SK-N-SH (cell line): ENCODE measurements around the gene SLC39A3. TPM values are rescaled to one million over a fixed set of nuclear protein-coding genes. Genes with fewer than 3 reads are reported as not detected.

Experiments
- CTCF ChIA-PET: fragments of 300-600, 350-600 bp; formaldehyde crosslinking; extraction: SDS; loops from one replicate; lab custom pipeline; 2021; lab: Yijun Ruan, JAX
- POLR2A ChIA-PET: fragments of 350-600 bp; sonication (Branson Sonifier 250); formaldehyde crosslinking; extraction: SDS; loops from one replicate; lab custom pipeline; 2020; ENCODE audit warnings: antibody characterized with exemption, inconsistent platforms; lab: Yijun Ruan, JAX
- DNase-seq: peaks from one replicate; pipeline ENCODE4 v3.0.0; 2012
- H2AFZ ChIP-seq: fragments of 200-600 bp; sonication (generic); 2 replicates; pipeline ENCODE4 v1.8.1; 2016; ENCODE audit warnings: antibody characterized with exemption, mild to moderate bottlenecking, low read depth
- H3F3A ChIP-seq: fragments of 200-600 bp; sonication (generic); replicated peaks from 2 replicates; pipeline ENCODE3; 2016; ENCODE audit warnings: antibody characterized with exemption, mild to moderate bottlenecking; ENCODE audit not compliant: insufficient read depth
- H3K27ac ChIP-seq, 2 experiments: fragments of 200-500 bp in 1 of 2; fragments of 200-600 bp in 1 of 2; sonication (Bioruptor generic) in 1 of 2; sonication (generic), shearing (Covaris generic) in 1 of 2; 2 replicates each; pipeline versions ENCODE4 v1.5.1 to v1.6.1; 2014 to 2016; ENCODE audit warnings: low read depth in 2 of 2, inconsistent platforms in 1 of 2, low read length in 1 of 2, mild to moderate bottlenecking in 1 of 2, mixed read lengths in 1 of 2
- H3K27me3 ChIP-seq: fragments of 200-600 bp; sonication (generic), shearing (Covaris generic); 2 replicates; pipeline ENCODE4 v1.6.1; 2016; ENCODE audit warnings: mixed run types; ENCODE audit not compliant: insufficient read depth
- H3K36me3 ChIP-seq, 2 experiments: fragments of 200-500 bp in 1 of 2; fragments of 200-600 bp in 1 of 2; sonication (Bioruptor generic) in 1 of 2; sonication (generic) in 1 of 2; replicated peaks in 1 of 2; 2 replicates each; pipeline versions ENCODE3 to v1.5.1; 2014 to 2016; ENCODE audit warnings: low read length in 1 of 2, mild to moderate bottlenecking in 1 of 2; ENCODE audit not compliant: insufficient read depth in 2 of 2, control insufficient read depth in 1 of 2
- H3K4me1 ChIP-seq, 2 experiments: fragments of 200-500 bp in 1 of 2; fragments of 200-600 bp in 1 of 2; sonication (Bioruptor generic) in 1 of 2; sonication (generic), shearing (Covaris generic) in 1 of 2; 2 replicates each; pipeline versions ENCODE4 v1.5.1 to v1.6.1; 2014 to 2016; ENCODE audit warnings: low read depth in 1 of 2, low read length in 1 of 2, mixed run types in 1 of 2; ENCODE audit not compliant: insufficient read depth in 2 of 2, control insufficient read depth in 1 of 2
- H3K4me2 ChIP-seq: fragments of 200-600 bp; sonication (generic), shearing (Covaris generic); 2 replicates; pipeline ENCODE4 v1.6.1; 2017; ENCODE audit warnings: mixed run types
- H3K4me3 ChIP-seq, 2 experiments: fragments of 200-500 bp in 1 of 2; fragments of 200-600 bp in 1 of 2; sonication (Bioruptor generic) in 1 of 2; sonication (generic), shearing (Covaris generic) in 1 of 2; 2 replicates each; pipeline versions ENCODE4 v1.5.1 to v1.8.1; 2014 to 2016; ENCODE audit warnings: low read depth in 2 of 2, inconsistent platforms in 1 of 2, low read length in 1 of 2, mild to moderate bottlenecking in 1 of 2, mixed read lengths in 1 of 2, moderate library complexity in 1 of 2
- H3K79me2 ChIP-seq: fragments of 200-600 bp; sonication (generic); 2 replicates; pipeline ENCODE4 v1.8.1; 2017; ENCODE audit warnings: mild to moderate bottlenecking; ENCODE audit not compliant: insufficient read depth
- H3K9ac ChIP-seq: fragments of 200-600 bp; sonication (generic); 2 replicates; pipeline ENCODE4 v1.6.1; 2017; ENCODE audit warnings: mixed run types
- H3K9me2 ChIP-seq: fragments of 200-600 bp; sonication (generic); 2 replicates; pipeline ENCODE4 v1.6.1; 2017; ENCODE audit warnings: mixed run types
- H3K9me3 ChIP-seq: fragments of 200-600 bp; sonication (generic); 2 replicates; pipeline ENCODE4 v1.6.1; 2017; ENCODE audit warnings: mixed run types, mild to moderate bottlenecking, moderate library complexity
- H4K20me1 ChIP-seq: fragments of 200-600 bp; sonication (generic); 2 replicates; pipeline ENCODE4 v1.6.1; 2017; ENCODE audit warnings: mild to moderate bottlenecking, mixed run types; ENCODE audit not compliant: insufficient read depth
- ELF1 ChIP-seq: IDR thresholded peaks from 2 replicates; pipeline ENCODE4 v1.4.0; 2012
- EZH2phosphoT487 ChIP-seq: fragments of 200-600 bp; sonication (generic); IDR thresholded peaks from 2 replicates; pipeline ENCODE4 v1.6.1; 2017; ENCODE audit warnings: low read depth, mixed run types, mild to moderate bottlenecking, antibody characterized with exemption, moderate library complexity, borderline replicate concordance
- FOSL2 ChIP-seq: IDR thresholded peaks from 2 replicates; pipeline ENCODE4 v1.4.0; 2012; ENCODE audit warnings: low read depth, mild to moderate bottlenecking, moderate library complexity, borderline replicate concordance
- FOXM1 ChIP-seq: IDR thresholded peaks from 2 replicates; pipeline ENCODE4 v1.4.0; 2012; ENCODE audit warnings: low read depth, mild to moderate bottlenecking
- GATA2 ChIP-seq: sonication (generic); formaldehyde crosslinking; IDR thresholded peaks from 2 replicates; pipeline ENCODE4 v1.5.0; 2020; ENCODE audit warnings: mild to moderate bottlenecking, missing genetic modification reagents
- NRF1 ChIP-seq: IDR thresholded peaks from 2 replicates; pipeline ENCODE4 v1.6.1; 2012; ENCODE audit warnings: low read depth, mild to moderate bottlenecking, low read length
- POLR2AphosphoS5 ChIP-seq: IDR thresholded peaks from 2 replicates; pipeline ENCODE4 v1.6.1; 2012; ENCODE audit warnings: low read depth, low read length
- RCOR1 ChIP-seq: fragments of 150-350 bp; IDR thresholded peaks from 2 replicates; pipeline ENCODE4 v1.6.1; 2017; ENCODE audit warnings: antibody characterized with exemption, low read length
- SMC3 ChIP-seq: IDR thresholded peaks from 2 replicates; pipeline ENCODE4 v1.6.1; 2012; ENCODE audit warnings: low read depth, low read length, improper control_type of control experiment
- TAF1 ChIP-seq: IDR thresholded peaks from 2 replicates; pipeline ENCODE4 v1.6.1; 2012; ENCODE audit warnings: low read depth, mild to moderate bottlenecking, low read length, moderate library complexity, borderline replicate concordance
- WGBS: methylation state at CpG from one replicate; pipeline ENCODE4 v1.1.6; 2017; ENCODE audit warnings: low lambda C conversion rate; 5-methylcytosine and 5-hydroxymethylcytosine counted together
- polyA plus RNA-seq, 3 experiments: library from polyadenylated mRNA; depleted of rRNA; stranded (reverse); fragments of >200 nt; gene quantifications; 2 replicates each; pipeline ENCODE4 v1.2.3, GENCODE V29; 2012
- TF ChIP-seq, protein P1 (sequence below): IDR thresholded peaks from 2 replicates; pipeline ENCODE4 v1.4.0; 2012; ENCODE audit warnings: low read depth, borderline replicate concordance
- TF ChIP-seq, protein P2 (sequence below): fragments of 200-600 bp; sonication (generic); IDR thresholded peaks from 2 replicates; pipeline ENCODE4 v1.6.1; 2017; ENCODE audit warnings: antibody characterized with exemption, mild to moderate bottlenecking, moderate library complexity

SLC39A3 gene
- polyA plus RNA-seq, 1 of the 3 experiments (the other 2 are of a cell fraction), result 45.2 TPM

DNA sequence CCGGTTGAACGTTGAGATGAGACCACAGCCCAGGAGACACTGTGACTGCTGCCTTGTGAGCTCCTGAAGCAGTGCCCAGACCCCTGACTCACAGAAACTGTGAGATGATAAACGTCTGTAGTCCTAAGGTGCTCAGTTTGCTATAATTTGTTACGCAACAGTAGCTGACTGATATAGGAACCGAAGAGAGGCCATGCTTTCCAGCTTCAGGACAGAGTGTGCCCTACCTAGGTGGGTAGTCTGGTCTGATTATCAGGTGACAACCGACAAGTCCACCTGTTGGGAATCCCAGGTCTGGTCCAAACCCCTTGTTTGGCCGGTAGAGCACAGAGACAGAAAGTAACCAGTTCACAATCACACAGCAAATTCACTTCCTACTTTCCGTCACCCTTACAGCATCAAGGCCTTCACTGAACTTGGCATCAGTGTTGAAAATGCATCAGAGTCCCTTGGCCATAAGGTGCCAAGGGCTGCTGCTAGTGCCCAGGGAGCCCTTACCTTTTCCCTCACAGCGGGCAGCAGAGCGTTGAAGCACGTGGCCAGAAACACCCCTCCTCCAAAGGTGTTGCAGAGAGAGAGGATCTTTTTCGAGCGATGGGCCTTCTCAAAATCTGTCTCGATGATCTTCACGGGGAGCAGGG is 3.1 kb downstream of the SLC39A3 start:
- Histone ChIP-seq H3K4me1 (peaks cover 0 to 5% of the 10 kb centered on the region in 2 experiments; a peak in 1 of 4 replicates), H2AFZ (no peak overlapping the region), H3K9me2 (no peaks in the 10 kb centered on the region), H3K27me3 (no peaks in the 10 kb centered on the region), H3K9me3 (no peaks in the 10 kb centered on the region), H3K4me3 (no peak overlapping the region), H3K9ac (no peak overlapping the region), H3K27ac (no peak overlapping the region), H3K79me2 (peaks cover 15% of the 10 kb centered on the region), H3K4me2 (no peak overlapping the region), H3F3A (no peaks in the 10 kb centered on the region), H3K36me3 (peaks cover 2 to 30% of the 10 kb centered on the region in 2 experiments), H4K20me1 (no peaks in the 10 kb centered on the region)
- DNase-seq, result no peak
- WGBS, result 93% methylated on average over 3 of the region's 15 CpGs
- TF ChIP-seq FOSL2, result no peak
- TF ChIP-seq, protein P1, sequence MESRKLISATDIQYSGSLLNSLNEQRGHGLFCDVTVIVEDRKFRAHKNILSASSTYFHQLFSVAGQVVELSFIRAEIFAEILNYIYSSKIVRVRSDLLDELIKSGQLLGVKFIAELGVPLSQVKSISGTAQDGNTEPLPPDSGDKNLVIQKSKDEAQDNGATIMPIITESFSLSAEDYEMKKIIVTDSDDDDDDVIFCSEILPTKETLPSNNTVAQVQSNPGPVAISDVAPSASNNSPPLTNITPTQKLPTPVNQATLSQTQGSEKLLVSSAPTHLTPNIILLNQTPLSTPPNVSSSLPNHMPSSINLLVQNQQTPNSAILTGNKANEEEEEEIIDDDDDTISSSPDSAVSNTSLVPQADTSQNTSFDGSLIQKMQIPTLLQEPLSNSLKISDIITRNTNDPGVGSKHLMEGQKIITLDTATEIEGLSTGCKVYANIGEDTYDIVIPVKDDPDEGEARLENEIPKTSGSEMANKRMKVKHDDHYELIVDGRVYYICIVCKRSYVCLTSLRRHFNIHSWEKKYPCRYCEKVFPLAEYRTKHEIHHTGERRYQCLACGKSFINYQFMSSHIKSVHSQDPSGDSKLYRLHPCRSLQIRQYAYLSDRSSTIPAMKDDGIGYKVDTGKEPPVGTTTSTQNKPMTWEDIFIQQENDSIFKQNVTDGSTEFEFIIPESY, result no peak
- no peak for TF ChIP-seq ELF1
- TF ChIP-seq, protein P2, sequence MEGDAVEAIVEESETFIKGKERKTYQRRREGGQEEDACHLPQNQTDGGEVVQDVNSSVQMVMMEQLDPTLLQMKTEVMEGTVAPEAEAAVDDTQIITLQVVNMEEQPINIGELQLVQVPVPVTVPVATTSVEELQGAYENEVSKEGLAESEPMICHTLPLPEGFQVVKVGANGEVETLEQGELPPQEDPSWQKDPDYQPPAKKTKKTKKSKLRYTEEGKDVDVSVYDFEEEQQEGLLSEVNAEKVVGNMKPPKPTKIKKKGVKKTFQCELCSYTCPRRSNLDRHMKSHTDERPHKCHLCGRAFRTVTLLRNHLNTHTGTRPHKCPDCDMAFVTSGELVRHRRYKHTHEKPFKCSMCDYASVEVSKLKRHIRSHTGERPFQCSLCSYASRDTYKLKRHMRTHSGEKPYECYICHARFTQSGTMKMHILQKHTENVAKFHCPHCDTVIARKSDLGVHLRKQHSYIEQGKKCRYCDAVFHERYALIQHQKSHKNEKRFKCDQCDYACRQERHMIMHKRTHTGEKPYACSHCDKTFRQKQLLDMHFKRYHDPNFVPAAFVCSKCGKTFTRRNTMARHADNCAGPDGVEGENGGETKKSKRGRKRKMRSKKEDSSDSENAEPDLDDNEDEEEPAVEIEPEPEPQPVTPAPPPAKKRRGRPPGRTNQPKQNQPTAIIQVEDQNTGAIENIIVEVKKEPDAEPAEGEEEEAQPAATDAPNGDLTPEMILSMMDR, result no peak
- TF ChIP-seq TAF1, result no peak
- TF ChIP-seq POLR2AphosphoS5, result no peak
- TF ChIP-seq RCOR1, result no peak
- POLR2A ChIA-PET, result no interaction called here
- CTCF ChIA-PET, result interaction anchor here (1.3 to 2.3 kb wide), 3 partner anchors 13 to 88 kb away, joined by 4 to 9 read pairs (median 4); no protein-coding TSS in a partner anchor

DNA sequence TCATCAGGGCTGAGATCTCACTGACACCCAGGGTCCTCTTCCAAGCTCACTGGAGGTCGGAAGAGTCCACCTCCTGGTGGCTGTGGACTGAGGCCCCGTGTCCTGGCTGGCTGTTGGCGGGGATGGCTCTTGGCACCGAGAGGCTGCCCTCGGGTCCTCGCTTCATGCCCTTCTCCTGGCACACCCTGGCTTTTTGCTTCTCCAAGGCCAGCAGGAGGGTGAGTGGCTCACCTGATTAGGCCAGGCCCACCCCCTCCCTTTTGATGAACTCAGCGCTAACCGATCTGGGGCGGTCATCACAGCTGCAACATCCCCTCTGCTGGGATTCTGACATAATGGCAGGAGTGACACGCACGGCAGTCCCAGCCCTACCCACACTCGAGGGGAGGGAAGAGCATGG is 4.4 kb downstream of the SLC39A3 start:
- Histone ChIP-seq H4K20me1 (no peaks in the 10 kb centered on the region), H3K9me3 (no peaks in the 10 kb centered on the region)
- TF ChIP-seq EZH2phosphoT487, result no peak
- TF ChIP-seq, protein P2, result no peak
- no peak for TF ChIP-seq NRF1
- no peak for TF ChIP-seq GATA2 (CRISPR knock-in tag)
- TF ChIP-seq SMC3, result no peak
- TF ChIP-seq FOXM1, result no peak
- TF ChIP-seq, all 33 proteins: peak for 0
- H3K27me3 ChIP-seq, result no peaks in the 10 kb centered on the region
- H3K4me2 ChIP-seq, result no peak overlapping the region
- H2AFZ ChIP-seq, result no peak overlapping the region
- H3K36me3 ChIP-seq, result peaks cover 2 to 30% of the 10 kb centered on the region in 2 experiments
- no peak overlapping the region for H3K27ac ChIP-seq
- peaks cover 0 to 5% of the 10 kb centered on the region in 2 experiments; a peak in 1 of 4 replicates for H3K4me1 ChIP-seq
- H3F3A ChIP-seq, result no peaks in the 10 kb centered on the region
- WGBS, result 100% methylated on average over 3 of the region's 12 CpGs
- POLR2A ChIA-PET, result no interaction called here
- no peak overlapping the region for H3K4me3 ChIP-seq
- no peak overlapping the region for H3K9ac ChIP-seq
- H3K9me2 ChIP-seq, result no peaks in the 10 kb centered on the region
- no peak for DNase-seq
- CTCF ChIA-PET, result interaction anchor here (1.3 to 2.3 kb wide), 3 partner anchors 12 to 87 kb away, joined by 3 to 9 read pairs (median 4); no protein-coding TSS in a partner anchor
- H3K79me2 ChIP-seq, result peaks cover 15% of the 10 kb centered on the region
